ENCODE results near the gene SHISA6. TPM values are rescaled to one million over a fixed set of nuclear protein-coding genes. Genes with fewer than 3 reads are reported as not detected.

The SHISA6 gene
- total RNA-seq, 1 experiment from 2014 or later = 21.1 TPM

- Mint-ChIP-seq H3K27ac (ENCODE audit: unreplicated experiment) (no peak overlapping the region), H3K4me3 (ENCODE audit: unreplicated experiment) (no peak overlapping the region), H3K9me3 (ENCODE audit: unreplicated experiment) (no peaks in the 10 kb centered on the region), H3K27me3 (ENCODE audit: insufficient read depth, unreplicated experiment) (no peaks in the 10 kb centered on the region), H3K36me3 (ENCODE audit: insufficient read depth, unreplicated experiment) (peaks cover 11% of the 10 kb centered on the region), H3K4me1 (ENCODE audit: low read depth, unreplicated experiment) (no peaks in the 10 kb centered on the region)
- intact Hi-C loops (cut with micrococcal nuclease; ENCODE audit: unreplicated experiment) = no loop called here
- DNase-seq = no peak
- no TSS peak for BruUV-seq (replicated peaks)
- H3K4me1 ChIP-seq = no peaks in the 10 kb centered on the region
- no peaks in the 10 kb centered on the region for H3K27me3 ChIP-seq (replicated peaks; ENCODE audit: control insufficient read depth, insufficient read depth, low read length)
- TF ChIP-seq, protein P1, sequence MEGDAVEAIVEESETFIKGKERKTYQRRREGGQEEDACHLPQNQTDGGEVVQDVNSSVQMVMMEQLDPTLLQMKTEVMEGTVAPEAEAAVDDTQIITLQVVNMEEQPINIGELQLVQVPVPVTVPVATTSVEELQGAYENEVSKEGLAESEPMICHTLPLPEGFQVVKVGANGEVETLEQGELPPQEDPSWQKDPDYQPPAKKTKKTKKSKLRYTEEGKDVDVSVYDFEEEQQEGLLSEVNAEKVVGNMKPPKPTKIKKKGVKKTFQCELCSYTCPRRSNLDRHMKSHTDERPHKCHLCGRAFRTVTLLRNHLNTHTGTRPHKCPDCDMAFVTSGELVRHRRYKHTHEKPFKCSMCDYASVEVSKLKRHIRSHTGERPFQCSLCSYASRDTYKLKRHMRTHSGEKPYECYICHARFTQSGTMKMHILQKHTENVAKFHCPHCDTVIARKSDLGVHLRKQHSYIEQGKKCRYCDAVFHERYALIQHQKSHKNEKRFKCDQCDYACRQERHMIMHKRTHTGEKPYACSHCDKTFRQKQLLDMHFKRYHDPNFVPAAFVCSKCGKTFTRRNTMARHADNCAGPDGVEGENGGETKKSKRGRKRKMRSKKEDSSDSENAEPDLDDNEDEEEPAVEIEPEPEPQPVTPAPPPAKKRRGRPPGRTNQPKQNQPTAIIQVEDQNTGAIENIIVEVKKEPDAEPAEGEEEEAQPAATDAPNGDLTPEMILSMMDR (IDR thresholded peaks at IDR 0.05; ENCODE audit: insufficient read depth in 1 of 2, low read depth in 1 of 2, low read length in 1 of 2, severe bottlenecking in 1 of 2, unreplicated experiment in 1 of 2) = no peak
- CTCF ChIA-PET = no interaction called here
- no peak overlapping the region for H3K4me3 ChIP-seq (ENCODE audit: low read depth, low read length)
- no peaks in the 10 kb centered on the region for H3K9me3 ChIP-seq
- no peaks in the 10 kb centered on the region for H3K36me3 ChIP-seq (ENCODE audit: control insufficient read depth, insufficient read depth, low read length)
- POLR2A ChIA-PET = no interaction called here
Measured at GRCh38 chr17:11490171-11490755, 249.2 kb downstream of the SHISA6 start.

GRCh38 chr17:11492511-11492910, 251.5 kb downstream of the SHISA6 start:
- H3K27me3 ChIP-seq (replicated peaks; ENCODE audit: control insufficient read depth, insufficient read depth, low read length) = no peaks in the 10 kb centered on the region
- Mint-ChIP-seq H3K4me3 (ENCODE audit: unreplicated experiment) (no peak overlapping the region), H3K27me3 (ENCODE audit: insufficient read depth, unreplicated experiment) (no peaks in the 10 kb centered on the region), H3K9me3 (ENCODE audit: unreplicated experiment) (no peaks in the 10 kb centered on the region), H3K27ac (ENCODE audit: unreplicated experiment) (no peak overlapping the region), H3K36me3 (ENCODE audit: insufficient read depth, unreplicated experiment) (peaks cover 11% of the 10 kb centered on the region), H3K4me1 (ENCODE audit: low read depth, unreplicated experiment) (no peaks in the 10 kb centered on the region)
- CTCF ChIA-PET = no interaction called here
- no peaks in the 10 kb centered on the region for H3K4me1 ChIP-seq
- no peaks in the 10 kb centered on the region for H3K9me3 ChIP-seq
- TF ChIP-seq, protein P1 (IDR thresholded peaks at IDR 0.05; ENCODE audit: insufficient read depth in 1 of 2, low read depth in 1 of 2, low read length in 1 of 2, severe bottlenecking in 1 of 2, unreplicated experiment in 1 of 2) = no peak
- POLR2A ChIA-PET = no interaction called here
- DNase-seq = no peak
- intact Hi-C loops (cut with micrococcal nuclease; ENCODE audit: unreplicated experiment) = no loop called here
- H3K36me3 ChIP-seq (ENCODE audit: control insufficient read depth, insufficient read depth, low read length) = no peaks in the 10 kb centered on the region
- no TSS peak for BruUV-seq (replicated peaks)
- no peak overlapping the region for H3K4me3 ChIP-seq (ENCODE audit: low read depth, low read length)

DNA sequence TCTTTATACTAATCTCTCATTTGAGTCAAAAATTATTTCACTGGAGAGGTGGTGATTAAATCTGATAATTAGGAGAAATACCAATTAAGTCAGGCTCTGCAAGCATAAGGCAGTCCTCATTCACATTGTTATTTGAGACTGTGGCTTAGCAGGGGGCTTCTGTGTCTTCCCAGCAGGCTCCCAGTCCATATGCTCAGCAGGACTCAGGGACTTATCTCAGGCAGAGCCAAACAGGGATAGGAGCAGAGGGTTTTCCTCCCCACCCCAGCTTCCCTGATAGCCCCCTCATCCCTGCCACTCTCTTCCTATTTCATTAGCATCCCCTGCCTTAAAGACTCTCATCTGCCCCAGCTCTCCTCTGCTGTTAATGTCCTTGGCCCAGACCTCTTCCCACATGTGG, 252.9 kb downstream of the SHISA6 start:
- Histone ChIP-seq H3K4me1 (no peaks in the 10 kb centered on the region), H3K9me3 (no peaks in the 10 kb centered on the region), H3K4me3 (ENCODE audit: low read depth, low read length) (no peak overlapping the region), H3K27me3 (replicated peaks; ENCODE audit: control insufficient read depth, insufficient read depth, low read length) (no peaks in the 10 kb centered on the region), H3K36me3 (ENCODE audit: control insufficient read depth, insufficient read depth, low read length) (no peaks in the 10 kb centered on the region)
- POLR2A ChIA-PET = no interaction called here
- Mint-ChIP-seq H3K27ac (ENCODE audit: unreplicated experiment) (no peak overlapping the region), H3K36me3 (ENCODE audit: insufficient read depth, unreplicated experiment) (peaks cover 11% of the 10 kb centered on the region), H3K27me3 (ENCODE audit: insufficient read depth, unreplicated experiment) (no peaks in the 10 kb centered on the region), H3K4me1 (ENCODE audit: low read depth, unreplicated experiment) (no peaks in the 10 kb centered on the region), H3K4me3 (ENCODE audit: unreplicated experiment) (no peak overlapping the region), H3K9me3 (ENCODE audit: unreplicated experiment) (no peaks in the 10 kb centered on the region)
- BruUV-seq (replicated peaks) = no TSS peak
- intact Hi-C loops (cut with micrococcal nuclease; ENCODE audit: unreplicated experiment) = no loop called here
- CTCF ChIA-PET = no interaction called here
- DNase-seq = no peak
- TF ChIP-seq, protein P1 (IDR thresholded peaks at IDR 0.05; ENCODE audit: insufficient read depth in 1 of 2, low read depth in 1 of 2, low read length in 1 of 2, severe bottlenecking in 1 of 2, unreplicated experiment in 1 of 2) = no peak
